NCI-H526 (cell line): ENCODE measurements around the gene ATG9B.
A peak's percentile ranks its signal among the peaks of the same experiment; 100 is the strongest.

Experiments
- DNase-seq, 2 experiments: peaks; one replicate each; lab custom pipeline; 2025; lab: John Stamatoyannopoulos, UW

The ATG9B gene

GRCh38 chr7:151024435-151025056 lies at the start of gene ATG9B:
Gene ATG9B (minus strand): TSS chr7:151024494. CDS start chr7:151024423, 71 bp downstream.
- DNase-seq, result no peak

GRCh38 chr7:151073990-151074389 lies 49.7 kb upstream of the ATG9B start:
- no peak for DNase-seq

GRCh38 chr7:151071032-151071866 lies 47.0 kb upstream of the ATG9B start:
- DNase-seq, result no peak

- no peak for DNase-seq
These were observed 46.3 kb upstream of the ATG9B start for GRCh38 chr7:151070574-151070960.

GRCh38 chr7:151069841-151070573 lies 45.7 kb upstream of the ATG9B start:
- DNase-seq, result no peak

- DNase-seq, result no peak
These were observed 43.9 kb upstream of the ATG9B start for GRCh38 chr7:151068069-151068773.

GRCh38 chr7:151066273-151066974 lies 42.1 kb upstream of the ATG9B start:
- DNase-seq, result no peak

GRCh38 chr7:151065516-151065915 lies 41.2 kb upstream of the ATG9B start:
- no peak for DNase-seq

GRCh38 chr7:151064993-151065392 lies 40.7 kb upstream of the ATG9B start:
- no peak for DNase-seq

GRCh38 chr7:151064454-151064853 lies 40.2 kb upstream of the ATG9B start:
- DNase-seq, result no peak

- no peak for DNase-seq
These were observed 38.9 kb upstream of the ATG9B start for GRCh38 chr7:151063212-151063561.

GRCh38 chr7:151062399-151063211 lies 38.3 kb upstream of the ATG9B start:
- peak; percentile 90 to 98 for DNase-seq

GRCh38 chr7:151062111-151062398 lies 37.8 kb upstream of the ATG9B start:
- DNase-seq, result no peak

GRCh38 chr7:151061213-151062110 lies 37.2 kb upstream of the ATG9B start:
- no peak for DNase-seq

- peak; percentile 72 to 88 for DNase-seq
These were observed 36.3 kb upstream of the ATG9B start for GRCh38 chr7:151060416-151061212.

- peak; percentile 60 to 83 for DNase-seq
These were observed 35.8 kb upstream of the ATG9B start for GRCh38 chr7:151060113-151060415.

- peak in 1 of 2 experiments; percentile 88 for DNase-seq
These were observed 35.2 kb upstream of the ATG9B start, which contains the start of gene SLC4A2 for GRCh38 chr7:151059367-151060112. Gene SLC4A2 (plus strand): TSS chr7:151059589. CDS start chr7:151061988, 2,399 bp downstream.

- peak in 1 of 2 experiments; percentile 58 for DNase-seq
These were observed 34.6 kb upstream of the ATG9B start for GRCh38 chr7:151058781-151059366.
